ENCODE measurements around the gene MYH6. TPM values are rescaled to one million over a fixed set of nuclear protein-coding genes. Genes with fewer than 3 reads are reported as not detected.

Gene MYH6
- total and polyA plus RNA-seq, 2 experiments from 2014 or later: 2,795 to 8,484 TPM

DNA sequence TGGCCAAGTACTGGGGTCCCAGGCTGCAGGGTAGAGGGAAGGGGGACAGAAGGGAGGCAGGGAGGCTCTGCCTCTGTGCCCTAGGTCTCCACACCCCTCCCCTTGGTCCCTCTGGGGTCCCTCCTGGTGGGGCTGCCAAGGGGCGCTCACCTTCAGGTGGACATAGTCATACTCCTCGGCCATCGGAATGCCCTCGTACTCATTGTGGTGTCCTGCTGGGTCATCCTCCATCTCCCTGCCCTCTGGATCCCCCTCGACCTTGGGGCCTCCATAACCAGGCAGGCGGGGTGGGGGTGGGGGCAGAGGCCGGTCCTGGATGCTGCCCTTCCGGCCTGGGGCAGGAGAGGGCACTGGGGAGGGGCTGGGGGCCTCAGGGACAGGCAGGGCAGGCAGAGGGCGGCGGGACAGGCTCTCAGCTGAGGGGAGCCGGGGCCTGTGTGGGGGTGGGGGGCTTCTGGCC lies 48.9 kb downstream of the MYH6 start:
- no peaks in the 10 kb centered on the region for H3K36me3 ChIP-seq
- TF ChIP-seq, protein P1, sequence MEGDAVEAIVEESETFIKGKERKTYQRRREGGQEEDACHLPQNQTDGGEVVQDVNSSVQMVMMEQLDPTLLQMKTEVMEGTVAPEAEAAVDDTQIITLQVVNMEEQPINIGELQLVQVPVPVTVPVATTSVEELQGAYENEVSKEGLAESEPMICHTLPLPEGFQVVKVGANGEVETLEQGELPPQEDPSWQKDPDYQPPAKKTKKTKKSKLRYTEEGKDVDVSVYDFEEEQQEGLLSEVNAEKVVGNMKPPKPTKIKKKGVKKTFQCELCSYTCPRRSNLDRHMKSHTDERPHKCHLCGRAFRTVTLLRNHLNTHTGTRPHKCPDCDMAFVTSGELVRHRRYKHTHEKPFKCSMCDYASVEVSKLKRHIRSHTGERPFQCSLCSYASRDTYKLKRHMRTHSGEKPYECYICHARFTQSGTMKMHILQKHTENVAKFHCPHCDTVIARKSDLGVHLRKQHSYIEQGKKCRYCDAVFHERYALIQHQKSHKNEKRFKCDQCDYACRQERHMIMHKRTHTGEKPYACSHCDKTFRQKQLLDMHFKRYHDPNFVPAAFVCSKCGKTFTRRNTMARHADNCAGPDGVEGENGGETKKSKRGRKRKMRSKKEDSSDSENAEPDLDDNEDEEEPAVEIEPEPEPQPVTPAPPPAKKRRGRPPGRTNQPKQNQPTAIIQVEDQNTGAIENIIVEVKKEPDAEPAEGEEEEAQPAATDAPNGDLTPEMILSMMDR (IDR thresholded peaks at IDR 0.05; ENCODE audit: low read depth, low read length): no peak
- no peak overlapping the region for H3K27ac ChIP-seq
- H3K9me3 ChIP-seq (ENCODE audit: low read depth): no peaks in the 10 kb centered on the region
- no peak overlapping the region for H3K4me3 ChIP-seq
- no peak for DNase-seq (ENCODE audit: low read depth in 1 of 2, low spot score in 1 of 2)
- H3K4me1 ChIP-seq (ENCODE audit: low read depth): peaks cover 5% of the 10 kb centered on the region
- H3K27me3 ChIP-seq: no peaks in the 10 kb centered on the region

DNA sequence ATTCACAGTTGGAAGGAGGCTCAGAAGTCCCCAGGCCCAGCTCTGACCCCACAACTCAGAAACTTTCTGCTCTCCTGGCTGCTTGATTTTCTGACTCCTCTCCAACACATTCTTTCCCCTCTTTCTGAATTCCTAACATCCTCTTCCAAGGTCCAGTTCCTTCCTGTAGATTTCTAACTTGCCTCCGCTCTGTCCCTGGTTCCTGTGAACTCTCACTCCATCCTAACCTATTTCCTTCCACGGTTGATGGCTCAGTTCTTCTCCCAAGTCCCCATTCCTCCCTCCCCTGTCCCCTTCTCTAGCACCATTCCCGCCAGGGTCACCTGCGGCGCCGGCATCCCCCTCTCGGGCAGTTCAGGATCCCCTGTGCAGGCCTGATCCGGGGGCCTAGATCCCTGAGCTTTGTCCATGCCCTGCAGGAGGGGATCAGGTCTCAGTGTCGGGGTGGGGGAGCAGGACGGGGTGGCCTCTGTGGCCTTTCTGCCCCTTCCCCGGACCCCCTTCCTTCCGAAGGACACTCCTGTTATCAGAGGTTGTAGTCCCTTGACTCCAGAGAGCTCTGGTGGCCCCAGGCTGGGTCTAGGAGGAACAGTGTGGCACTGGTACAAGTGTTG lies 49.4 kb downstream of the MYH6 start:
- TF ChIP-seq, protein P1 (IDR thresholded peaks at IDR 0.05; ENCODE audit: low read depth, low read length): no peak
- Histone ChIP-seq H3K36me3 (no peaks in the 10 kb centered on the region), H3K27ac (no peak overlapping the region), H3K9me3 (ENCODE audit: low read depth) (no peaks in the 10 kb centered on the region), H3K4me3 (no peak overlapping the region), H3K27me3 (no peaks in the 10 kb centered on the region), H3K4me1 (ENCODE audit: low read depth) (no peaks in the 10 kb centered on the region)
- no peak for DNase-seq (ENCODE audit: low read depth in 1 of 2, low spot score in 1 of 2)

DNA sequence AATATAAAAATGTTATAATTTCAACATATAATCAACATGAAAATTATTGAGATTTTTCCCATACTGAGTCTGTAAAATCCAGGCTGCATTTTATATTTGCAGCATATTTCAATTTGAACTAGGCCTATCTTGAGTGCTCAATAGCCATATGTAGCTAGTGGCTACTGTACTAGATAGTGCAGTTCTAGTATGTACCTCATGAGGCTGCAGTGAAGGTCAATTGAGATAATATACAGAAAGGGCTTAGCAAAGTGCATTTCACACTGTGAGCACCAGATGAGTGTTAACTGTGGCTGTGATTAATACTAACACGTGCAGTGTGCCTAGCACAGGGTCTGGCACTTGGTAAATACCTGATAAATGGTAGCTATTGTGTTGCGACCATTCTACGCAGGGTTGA lies 50.0 kb downstream of the MYH6 start:
- DNase-seq (ENCODE audit: low read depth in 1 of 2, low spot score in 1 of 2): no peak
- H3K36me3 ChIP-seq: no peaks in the 10 kb centered on the region

DNA sequence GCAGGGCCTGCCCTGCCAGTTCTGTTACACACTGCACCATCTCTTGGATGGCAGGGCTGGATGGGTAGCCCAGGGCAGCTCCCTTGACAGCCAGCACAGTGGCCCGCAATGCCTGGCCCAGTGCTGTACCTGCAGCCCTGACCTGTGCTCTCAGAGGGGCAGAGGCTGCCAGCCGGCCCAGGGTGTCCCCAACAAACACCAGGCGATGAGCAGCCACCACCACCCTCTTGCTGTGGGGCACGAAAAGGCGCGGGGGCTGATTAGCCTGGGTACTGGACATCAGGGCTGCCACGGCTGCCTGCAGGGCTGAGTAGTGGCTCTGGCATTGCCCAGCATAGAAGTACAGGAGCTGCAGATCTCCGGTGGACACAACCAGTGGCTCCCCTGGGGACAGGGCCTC lies 50.8 kb downstream of the MYH6 start:
- TF ChIP-seq, protein P1 (IDR thresholded peaks at IDR 0.05; ENCODE audit: low read depth, low read length): no peak
- Histone ChIP-seq H3K36me3 (no peaks in the 10 kb centered on the region), H3K4me3 (no peak overlapping the region), H3K27ac (no peak overlapping the region), H3K4me1 (ENCODE audit: low read depth) (no peaks in the 10 kb centered on the region), H3K27me3 (no peaks in the 10 kb centered on the region), H3K9me3 (ENCODE audit: low read depth) (no peaks in the 10 kb centered on the region)
- no peak for DNase-seq (ENCODE audit: low read depth in 1 of 2, low spot score in 1 of 2)

More for the DNA sequence above, 50.0 kb downstream of the MYH6 start:
- Histone ChIP-seq H3K9me3 (ENCODE audit: low read depth) (no peaks in the 10 kb centered on the region), H3K27ac (no peak overlapping the region), H3K27me3 (no peaks in the 10 kb centered on the region), H3K4me3 (no peak overlapping the region), H3K4me1 (ENCODE audit: low read depth) (no peaks in the 10 kb centered on the region)
- TF ChIP-seq, protein P1 (IDR thresholded peaks at IDR 0.05; ENCODE audit: low read depth, low read length): no peak

DNA sequence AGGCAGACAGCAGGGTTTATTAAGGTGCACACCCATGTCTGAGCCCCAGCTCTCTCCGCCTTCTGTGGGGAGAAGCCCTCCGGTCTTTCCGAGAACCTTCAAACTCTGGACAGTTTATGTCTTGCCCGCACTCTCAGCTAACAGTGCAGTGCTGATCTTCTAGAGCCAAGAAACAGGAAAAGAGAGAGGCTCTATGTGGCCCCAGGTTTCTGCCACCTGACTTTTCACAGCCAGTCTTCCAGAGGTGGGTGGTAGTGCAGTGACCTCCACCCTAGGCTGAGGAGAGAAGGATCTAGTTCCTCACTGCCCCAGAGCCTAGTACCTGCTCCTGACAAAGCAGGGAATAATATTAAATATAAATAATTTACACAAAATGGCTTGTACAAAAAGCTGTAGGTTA lies 51.4 kb downstream of the MYH6 start:
- DNase-seq (ENCODE audit: low read depth in 1 of 2, low spot score in 1 of 2): no peak
- H3K36me3 ChIP-seq: no peaks in the 10 kb centered on the region
- no peaks in the 10 kb centered on the region for H3K9me3 ChIP-seq (ENCODE audit: low read depth)
- H3K27me3 ChIP-seq: peaks cover 2% of the 10 kb centered on the region
- H3K27ac ChIP-seq: no peak overlapping the region
- TF ChIP-seq, protein P1 (IDR thresholded peaks at IDR 0.05; ENCODE audit: low read depth, low read length): no peak
- H3K4me1 ChIP-seq (ENCODE audit: low read depth): no peaks in the 10 kb centered on the region
- no peak overlapping the region for H3K4me3 ChIP-seq

All from cardiac muscle cell (in vitro differentiated cells and primary cell).